Neural progenitor cell (in vitro differentiated cells): ENCODE measurements around the gene BICDL1. TPM values are rescaled to one million over a fixed set of nuclear protein-coding genes. Genes with fewer than 3 reads are reported as not detected.

Source experiments
- DNase-seq: peaks from one replicate; pipeline ENCODE4 v3.0.0-alpha.2; 2016; ENCODE audit warnings: low spot score
- H2AFZ ChIP-seq: fragments of 200-600 bp; sonication (generic); replicated peaks from 2 replicates; pipeline ENCODE4 v1.6.1; 2016; ENCODE audit warnings: antibody characterized with exemption
- H3F3A ChIP-seq: fragments of 200-600 bp; sonication (generic); 2 replicates; pipeline ENCODE4 v1.6.1; 2016; ENCODE audit warnings: antibody characterized with exemption, low read depth
- H3K27ac ChIP-seq: fragments of 200-600 bp; sonication (generic); 2 replicates; pipeline ENCODE4 v1.5.1; 2016; ENCODE audit warnings: mild to moderate bottlenecking
- H3K27me3 ChIP-seq: fragments of 200-600 bp; sonication (generic); 2 replicates; pipeline ENCODE4 v1.6.1; 2016; ENCODE audit warnings: mild to moderate bottlenecking, moderate library complexity
- H3K36me3 ChIP-seq: fragments of 200-600 bp; sonication (generic); 2 replicates; pipeline ENCODE4 v1.5.1; 2016
- H3K4me1 ChIP-seq: fragments of 200-600 bp; sonication (generic); 2 replicates; pipeline ENCODE4 v1.6.1; 2016; ENCODE audit warnings: mixed run types
- H3K4me2 ChIP-seq: fragments of 200-600 bp; sonication (generic); 2 replicates; pipeline ENCODE4 v1.6.1; 2016
- H3K4me3 ChIP-seq: fragments of 200-600 bp; sonication (generic); 2 replicates; pipeline ENCODE4 v1.5.1; 2016
- H3K79me2 ChIP-seq: fragments of 200-600 bp; sonication (generic); 2 replicates; pipeline ENCODE4 v1.6.1; 2016; ENCODE audit warnings: low read depth
- H3K9ac ChIP-seq: fragments of 200-600 bp; sonication (generic); 2 replicates; pipeline ENCODE4 v1.6.1; 2016
- H3K9me3 ChIP-seq: fragments of 200-600 bp; sonication (generic); 2 replicates; pipeline ENCODE4 v1.5.1; 2016; ENCODE audit warnings: low read depth
- H4K20me1 ChIP-seq: fragments of 200-600 bp; sonication (generic); 2 replicates; pipeline ENCODE4 v1.6.1; 2016; ENCODE audit warnings: low read depth
- H3K27ac Mint-ChIP-seq: 3 replicates; pipeline ENCODE4 v1.8.0; 2021; ENCODE audit warnings: mixed read lengths
- H3K27me3 Mint-ChIP-seq: 2 replicates; pipeline ENCODE4 v1.8.0; 2022; ENCODE audit warnings: low read depth, mild to moderate bottlenecking, inconsistent platforms, moderate library complexity, mixed read lengths; ENCODE audit not compliant: insufficient read depth
- H3K36me3 Mint-ChIP-seq: 3 replicates; pipeline ENCODE4 v1.8.0; 2021; ENCODE audit warnings: mixed read lengths
- H3K4me1 Mint-ChIP-seq: 3 replicates; pipeline ENCODE4 v1.8.0; 2021; ENCODE audit warnings: mixed read lengths
- H3K4me3 Mint-ChIP-seq: 3 replicates; pipeline ENCODE4 v1.8.0; 2021; ENCODE audit warnings: mild to moderate bottlenecking, moderate library complexity, mixed read lengths
- H3K9me3 Mint-ChIP-seq: 3 replicates; pipeline ENCODE4 v1.8.0; 2020; ENCODE audit warnings: mixed read lengths
- CTCF ChIP-seq: fragments of 200-600 bp; sonication (generic); IDR thresholded peaks from 2 replicates; pipeline ENCODE4 v1.5.1; 2017; ENCODE audit warnings: antibody characterized with exemption, mild to moderate bottlenecking
- EZH2 ChIP-seq: fragments of 200-600 bp; sonication (generic); IDR thresholded peaks from 2 replicates; pipeline ENCODE4 v1.6.1; 2017; ENCODE audit warnings: antibody characterized with exemption, mild to moderate bottlenecking, moderate library complexity
- EZH2phosphoT487 ChIP-seq: fragments of 200-600 bp; sonication (generic); IDR thresholded peaks from 2 replicates; pipeline ENCODE4 v1.6.1; 2017; ENCODE audit warnings: antibody characterized with exemption
- total RNA-seq: library from RNA; depleted of rRNA; stranded (reverse); fragments of >200 nt; gene quantifications from 2 replicates; pipeline ENCODE4 v1.2.3, GENCODE V29; 2015; ENCODE audit warnings: low replicate concordance

Gene BICDL1
- total RNA-seq, 1 donor from 2014 or later: 3.8 TPM

DNA sequence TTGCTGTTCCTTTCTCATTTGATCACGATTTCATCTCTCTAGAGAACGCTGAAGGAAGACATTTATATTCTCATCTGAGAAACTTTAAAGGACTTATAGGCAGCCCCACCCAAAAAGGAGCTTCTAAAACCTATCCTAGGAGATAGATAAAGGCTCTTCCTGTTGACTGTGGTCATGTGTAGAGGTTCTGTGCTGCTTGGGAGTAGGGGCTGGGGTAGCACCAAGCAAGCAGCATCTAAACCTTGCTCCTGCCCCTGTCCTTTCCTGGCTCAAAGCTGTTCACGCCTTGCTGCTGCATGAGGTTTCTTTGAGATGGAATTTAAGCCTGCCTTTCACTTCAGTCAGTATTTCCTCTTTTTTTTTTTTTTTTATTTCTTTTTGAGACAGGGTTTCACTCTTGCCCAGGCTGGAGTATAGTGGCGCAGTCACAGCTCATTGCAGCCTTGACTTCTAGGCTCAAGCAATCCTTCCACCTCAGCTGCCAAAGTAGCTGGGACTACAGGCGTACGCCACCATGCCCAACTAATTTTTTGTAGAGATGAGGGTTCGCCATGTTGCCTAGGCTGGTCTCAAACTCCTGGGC is 86.1 kb downstream of the BICDL1 start:
- H3K4me3 Mint-ChIP-seq: no peak overlapping the region
- H3K4me2 ChIP-seq: no peak overlapping the region
- no peaks in the 10 kb centered on the region for H3K79me2 ChIP-seq
- no peak overlapping the region for H2AFZ ChIP-seq
- no peak for TF ChIP-seq CTCF
- no peak for TF ChIP-seq EZH2phosphoT487
- TF ChIP-seq EZH2: no peak
- peak overlapping the region; percentile 50 for H3K27ac Mint-ChIP-seq
- no peaks in the 10 kb centered on the region for H3K36me3 ChIP-seq
- no peak overlapping the region for H3K9ac ChIP-seq
- H3K36me3 Mint-ChIP-seq: peaks cover 5% of the 10 kb centered on the region
- peaks cover 9% of the 10 kb centered on the region for H3K27me3 Mint-ChIP-seq
- no peak overlapping the region for H3K4me3 ChIP-seq
- no peaks in the 10 kb centered on the region for H3K4me1 ChIP-seq
- no peaks in the 10 kb centered on the region for H3K9me3 ChIP-seq
- DNase-seq: no peak
- no peaks in the 10 kb centered on the region for H3K9me3 Mint-ChIP-seq
- peaks cover 5% of the 10 kb centered on the region for H3K4me1 Mint-ChIP-seq
- no peaks in the 10 kb centered on the region for H4K20me1 ChIP-seq
- H3F3A ChIP-seq: no peaks in the 10 kb centered on the region
- no peak overlapping the region for H3K27ac ChIP-seq
- no peaks in the 10 kb centered on the region for H3K27me3 ChIP-seq

DNA sequence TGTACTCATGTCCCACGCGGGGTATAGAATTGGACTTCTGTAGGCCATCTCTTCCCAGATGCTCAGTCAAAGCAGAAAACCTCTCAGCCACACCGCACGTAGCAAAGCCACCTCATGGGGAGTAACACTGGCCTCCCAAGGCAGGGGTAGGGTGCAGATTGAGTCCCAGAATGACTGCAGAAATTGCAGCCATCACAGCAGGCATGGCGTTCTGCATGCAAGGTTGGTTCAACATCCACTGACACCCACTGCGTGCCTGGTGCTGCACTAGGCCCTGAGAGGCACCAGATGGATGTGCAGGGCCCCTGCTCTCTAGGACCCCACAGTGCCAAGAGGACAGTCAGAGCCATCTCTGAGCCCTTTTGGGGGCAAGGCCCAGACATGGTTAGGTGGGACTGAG is 87.6 kb downstream of the BICDL1 start:
- Histone ChIP-seq H3K9me3 (no peaks in the 10 kb centered on the region), H3K79me2 (no peaks in the 10 kb centered on the region), H3K27ac (no peak overlapping the region), H3K4me3 (no peak overlapping the region), H3K4me1 (no peaks in the 10 kb centered on the region), H2AFZ (no peak overlapping the region), H3K4me2 (no peak overlapping the region), H3K36me3 (no peaks in the 10 kb centered on the region), H3K27me3 (no peaks in the 10 kb centered on the region), H3K9ac (no peak overlapping the region), H4K20me1 (no peaks in the 10 kb centered on the region), H3F3A (no peaks in the 10 kb centered on the region)
- TF ChIP-seq EZH2phosphoT487 (no peak), EZH2 (no peak), CTCF (no peak)
- Mint-ChIP-seq H3K4me1 (peaks cover 5% of the 10 kb centered on the region), H3K27ac (no peak overlapping the region), H3K9me3 (no peaks in the 10 kb centered on the region), H3K4me3 (no peak overlapping the region), H3K36me3 (peaks cover 3% of the 10 kb centered on the region), H3K27me3 (peaks cover 4% of the 10 kb centered on the region)
- DNase-seq: no peak

GRCh38 chr12:120077260-120077659 is 88.2 kb downstream of the BICDL1 start:
- no peaks in the 10 kb centered on the region for H3K36me3 ChIP-seq
- H3F3A ChIP-seq: no peaks in the 10 kb centered on the region
- H3K9ac ChIP-seq: no peak overlapping the region
- H3K27ac ChIP-seq: no peak overlapping the region
- no peak overlapping the region for H3K4me3 Mint-ChIP-seq
- H3K9me3 ChIP-seq: no peaks in the 10 kb centered on the region
- H3K79me2 ChIP-seq: no peaks in the 10 kb centered on the region
- TF ChIP-seq EZH2 (no peak), CTCF (no peak), EZH2phosphoT487 (no peak)
- H3K4me1 ChIP-seq: no peaks in the 10 kb centered on the region
- peaks cover 3% of the 10 kb centered on the region for H3K36me3 Mint-ChIP-seq
- no peaks in the 10 kb centered on the region for H3K9me3 Mint-ChIP-seq
- no peak overlapping the region for H3K4me2 ChIP-seq
- H3K4me1 Mint-ChIP-seq: peaks cover 5% of the 10 kb centered on the region
- H3K27ac Mint-ChIP-seq: no peak overlapping the region
- peaks cover 3% of the 10 kb centered on the region for H3K27me3 Mint-ChIP-seq
- H4K20me1 ChIP-seq: no peaks in the 10 kb centered on the region
- no peak overlapping the region for H2AFZ ChIP-seq
- no peak overlapping the region for H3K4me3 ChIP-seq
- no peaks in the 10 kb centered on the region for H3K27me3 ChIP-seq
- no peak for DNase-seq
